HepG2 (cell line): ENCODE measurements around the gene CIROP. TPM values are rescaled to one million over a fixed set of nuclear protein-coding genes. Genes with fewer than 3 reads are reported as not detected.

ENCODE experiments used
- KAT7 ChIP-seq: IDR thresholded peaks from 2 replicates; pipeline ENCODE4 v1.6.1; 2018; ENCODE audit warnings: borderline replicate concordance, missing compliant biosample characterization
- ZNF629 ChIP-seq: sonication (generic); formaldehyde crosslinking; conservative IDR thresholded peaks from 2 replicates; pipeline ENCODE4 v1.5.0; 2020; ENCODE audit warnings: missing genetic modification reagents
- polyA plus RNA-seq, 8 experiments: library from polyadenylated mRNA; depleted of rRNA in 3 of 8; stranded (reverse) in 7 of 8; unstranded in 1 of 8; fragments of >200 nt; fragmentation: Illumina TruSeq in 4 of 8; extraction: Trizol in 4 of 8; gene quantifications; 2 replicates each; pipeline versions ENCODE4 v1.2.1 to v1.2.3, GENCODE V29; 2011 to 2016; ENCODE audit warnings: low read depth in 4 of 8, missing spikeins in 1 of 8, mixed read lengths in 1 of 8; ENCODE audit not compliant: insufficient read depth in 1 of 8
- total RNA-seq, 5 experiments: library from RNA; depleted of rRNA; stranded (reverse); fragments of >200 nt; fragmentation: Illumina TruSeq; extraction: Trizol; gene quantifications; 2 replicates each; pipeline ENCODE4 v1.2.3, GENCODE V29; 2016; ENCODE audit warnings: low read depth in 1 of 5
- TF ChIP-seq, protein P1 (sequence below): IDR thresholded peaks from 2 replicates; pipeline ENCODE4 v1.4.0; 2020; ENCODE audit warnings: mild to moderate bottlenecking, missing genetic modification reagents
- TF ChIP-seq, protein P2 (sequence below): sonication (generic); formaldehyde crosslinking; IDR thresholded peaks from 2 replicates; pipeline ENCODE4 v1.5.1; 2020; ENCODE audit warnings: mild to moderate bottlenecking, moderate library complexity, missing genetic modification reagents
- TF ChIP-seq, protein P3 (sequence below): sonication (generic); formaldehyde crosslinking; IDR thresholded peaks from 2 replicates; pipeline ENCODE4 v1.8.1; 2023; ENCODE audit warnings: mild to moderate bottlenecking, inconsistent platforms, moderate library complexity, missing genetic modification reagents, borderline replicate concordance
- TF ChIP-seq, protein P4 (sequence below): sonication (generic); formaldehyde crosslinking; IDR thresholded peaks from 2 replicates; pipeline ENCODE4 v1.5.1; 2020; ENCODE audit warnings: mild to moderate bottlenecking, missing genetic modification reagents, borderline replicate concordance

The CIROP gene
- total and polyA plus RNA-seq, 2 of the 13 experiments (the other 11 are each of a cell fraction or from before 2014, with no cell fraction given): 0.07 TPM; not detected in 1

DNA sequence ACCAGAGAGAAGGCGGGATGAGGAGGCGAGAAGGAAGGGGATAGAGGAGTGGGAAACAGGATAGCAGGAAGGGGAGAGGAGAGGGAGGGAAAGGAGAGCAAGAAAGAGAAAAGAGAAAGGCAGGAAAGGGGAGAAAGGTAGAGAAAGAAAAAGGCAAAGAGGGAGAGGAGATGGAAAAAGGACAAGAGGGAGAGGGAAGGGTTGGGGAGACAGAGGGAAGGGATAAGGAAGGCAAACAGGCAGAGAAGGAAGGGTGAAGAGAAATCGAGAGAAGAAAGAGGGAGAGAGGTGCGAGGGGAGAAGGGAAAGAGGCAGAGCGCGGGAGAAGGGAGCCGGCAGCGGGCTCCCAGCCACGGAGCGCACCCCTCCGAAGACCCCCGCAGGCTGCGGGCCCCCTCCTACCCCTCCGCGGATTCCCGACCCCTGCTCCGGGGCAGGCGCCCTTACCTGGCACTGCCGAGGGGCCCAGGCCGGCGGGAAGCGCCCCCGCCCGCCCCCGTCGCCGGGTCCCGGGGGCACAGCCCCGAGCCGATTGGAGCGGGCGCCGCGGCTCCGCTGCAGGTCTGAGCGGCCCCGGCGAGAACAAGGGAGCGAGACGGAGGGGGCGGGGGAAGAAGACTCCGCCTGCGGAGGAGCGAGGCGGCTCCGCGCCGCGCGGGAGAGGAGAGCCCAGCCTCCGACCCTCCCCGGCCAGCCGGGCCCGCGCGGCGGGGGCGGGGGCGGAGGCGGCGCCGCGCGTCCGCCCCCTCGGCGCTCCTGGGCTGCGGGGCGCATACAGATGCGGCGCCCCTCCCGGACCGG, 47.6 kb downstream of the CIROP start, which contains the start of gene CDH24 (continued):
- TF ChIP-seq, protein P1, sequence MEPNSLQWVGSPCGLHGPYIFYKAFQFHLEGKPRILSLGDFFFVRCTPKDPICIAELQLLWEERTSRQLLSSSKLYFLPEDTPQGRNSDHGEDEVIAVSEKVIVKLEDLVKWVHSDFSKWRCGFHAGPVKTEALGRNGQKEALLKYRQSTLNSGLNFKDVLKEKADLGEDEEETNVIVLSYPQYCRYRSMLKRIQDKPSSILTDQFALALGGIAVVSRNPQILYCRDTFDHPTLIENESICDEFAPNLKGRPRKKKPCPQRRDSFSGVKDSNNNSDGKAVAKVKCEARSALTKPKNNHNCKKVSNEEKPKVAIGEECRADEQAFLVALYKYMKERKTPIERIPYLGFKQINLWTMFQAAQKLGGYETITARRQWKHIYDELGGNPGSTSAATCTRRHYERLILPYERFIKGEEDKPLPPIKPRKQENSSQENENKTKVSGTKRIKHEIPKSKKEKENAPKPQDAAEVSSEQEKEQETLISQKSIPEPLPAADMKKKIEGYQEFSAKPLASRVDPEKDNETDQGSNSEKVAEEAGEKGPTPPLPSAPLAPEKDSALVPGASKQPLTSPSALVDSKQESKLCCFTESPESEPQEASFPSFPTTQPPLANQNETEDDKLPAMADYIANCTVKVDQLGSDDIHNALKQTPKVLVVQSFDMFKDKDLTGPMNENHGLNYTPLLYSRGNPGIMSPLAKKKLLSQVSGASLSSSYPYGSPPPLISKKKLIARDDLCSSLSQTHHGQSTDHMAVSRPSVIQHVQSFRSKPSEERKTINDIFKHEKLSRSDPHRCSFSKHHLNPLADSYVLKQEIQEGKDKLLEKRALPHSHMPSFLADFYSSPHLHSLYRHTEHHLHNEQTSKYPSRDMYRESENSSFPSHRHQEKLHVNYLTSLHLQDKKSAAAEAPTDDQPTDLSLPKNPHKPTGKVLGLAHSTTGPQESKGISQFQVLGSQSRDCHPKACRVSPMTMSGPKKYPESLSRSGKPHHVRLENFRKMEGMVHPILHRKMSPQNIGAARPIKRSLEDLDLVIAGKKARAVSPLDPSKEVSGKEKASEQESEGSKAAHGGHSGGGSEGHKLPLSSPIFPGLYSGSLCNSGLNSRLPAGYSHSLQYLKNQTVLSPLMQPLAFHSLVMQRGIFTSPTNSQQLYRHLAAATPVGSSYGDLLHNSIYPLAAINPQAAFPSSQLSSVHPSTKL (CRISPR knock-in tag): no peak
- TF ChIP-seq, protein P2, sequence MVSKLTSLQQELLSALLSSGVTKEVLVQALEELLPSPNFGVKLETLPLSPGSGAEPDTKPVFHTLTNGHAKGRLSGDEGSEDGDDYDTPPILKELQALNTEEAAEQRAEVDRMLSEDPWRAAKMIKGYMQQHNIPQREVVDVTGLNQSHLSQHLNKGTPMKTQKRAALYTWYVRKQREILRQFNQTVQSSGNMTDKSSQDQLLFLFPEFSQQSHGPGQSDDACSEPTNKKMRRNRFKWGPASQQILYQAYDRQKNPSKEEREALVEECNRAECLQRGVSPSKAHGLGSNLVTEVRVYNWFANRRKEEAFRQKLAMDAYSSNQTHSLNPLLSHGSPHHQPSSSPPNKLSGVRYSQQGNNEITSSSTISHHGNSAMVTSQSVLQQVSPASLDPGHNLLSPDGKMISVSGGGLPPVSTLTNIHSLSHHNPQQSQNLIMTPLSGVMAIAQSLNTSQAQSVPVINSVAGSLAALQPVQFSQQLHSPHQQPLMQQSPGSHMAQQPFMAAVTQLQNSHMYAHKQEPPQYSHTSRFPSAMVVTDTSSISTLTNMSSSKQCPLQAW (CRISPR knock-in tag): no peak
- TF ChIP-seq KAT7 (CRISPR knock-in tag) (no peak), ZNF629 (no peak)
- TF ChIP-seq, protein P3, sequence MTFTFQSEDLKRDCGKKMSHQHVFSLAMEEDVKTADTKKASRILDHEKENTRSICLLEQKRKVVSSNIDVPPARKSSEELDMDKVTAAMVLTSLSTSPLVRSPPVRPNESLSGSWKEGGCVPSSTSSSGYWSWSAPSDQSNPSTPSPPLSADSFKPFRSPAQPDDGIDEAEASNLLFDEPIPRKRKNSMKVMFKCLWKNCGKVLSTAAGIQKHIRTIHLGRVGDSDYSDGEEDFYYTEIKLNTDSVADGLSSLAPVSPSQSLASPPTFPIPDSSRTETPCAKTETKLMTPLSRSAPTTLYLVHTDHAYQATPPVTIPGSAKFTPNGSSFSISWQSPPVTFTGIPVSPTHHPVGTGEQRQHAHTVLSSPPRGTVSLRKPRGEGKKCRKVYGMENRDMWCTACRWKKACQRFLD (CRISPR knock-in tag): no peak
- TF ChIP-seq, protein P4, sequence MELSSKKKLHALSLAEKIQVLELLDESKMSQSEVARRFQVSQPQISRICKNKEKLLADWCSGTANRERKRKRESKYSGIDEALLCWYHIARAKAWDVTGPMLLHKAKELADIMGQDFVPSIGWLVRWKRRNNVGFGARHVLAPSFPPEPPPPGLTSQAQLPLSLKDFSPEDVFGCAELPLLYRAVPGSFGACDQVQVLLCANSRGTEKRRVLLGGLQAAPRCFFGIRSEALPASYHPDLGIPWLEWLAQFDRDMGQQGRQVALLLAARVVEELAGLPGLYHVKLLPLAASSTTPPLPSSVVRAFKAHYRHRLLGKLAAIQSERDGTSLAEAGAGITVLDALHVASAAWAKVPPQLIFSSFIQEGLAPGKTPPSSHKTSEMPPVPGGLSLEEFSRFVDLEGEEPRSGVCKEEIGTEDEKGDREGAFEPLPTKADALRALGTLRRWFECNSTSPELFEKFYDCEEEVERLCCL: no peak
